OCI-LY3 (cell line): ENCODE measurements around the gene ATRAID.

Source experiments
- CTCF ChIP-seq: fragments of 200-600, 300-600 bp; sonication (generic); IDR thresholded peaks from 2 replicates; pipeline ENCODE4 v1.5.1; 2014; ENCODE audit warnings: antibody characterized with exemption, low read length, low read depth
- EZH2phosphoT487 ChIP-seq: fragments of 200-600 bp; shearing (Covaris generic); IDR thresholded peaks from 2 replicates; pipeline ENCODE4 v1.6.1; 2018; ENCODE audit warnings: antibody characterized with exemption, mixed run types, low read depth

GRCh38 chr2:27189989-27190388, 21.9 kb upstream of the ATRAID start:
- no peak for TF ChIP-seq EZH2phosphoT487
- no peak for TF ChIP-seq CTCF
